Measurements from ENCODE around the gene AGAP3. TPM values are rescaled to one million over a fixed set of nuclear protein-coding genes. Genes with fewer than 3 reads are reported as not detected.

Gene AGAP3
- polyA plus RNA-seq, 1 of the 3 experiments (the other 2 are of a cell fraction), result 126 TPM

DNA sequence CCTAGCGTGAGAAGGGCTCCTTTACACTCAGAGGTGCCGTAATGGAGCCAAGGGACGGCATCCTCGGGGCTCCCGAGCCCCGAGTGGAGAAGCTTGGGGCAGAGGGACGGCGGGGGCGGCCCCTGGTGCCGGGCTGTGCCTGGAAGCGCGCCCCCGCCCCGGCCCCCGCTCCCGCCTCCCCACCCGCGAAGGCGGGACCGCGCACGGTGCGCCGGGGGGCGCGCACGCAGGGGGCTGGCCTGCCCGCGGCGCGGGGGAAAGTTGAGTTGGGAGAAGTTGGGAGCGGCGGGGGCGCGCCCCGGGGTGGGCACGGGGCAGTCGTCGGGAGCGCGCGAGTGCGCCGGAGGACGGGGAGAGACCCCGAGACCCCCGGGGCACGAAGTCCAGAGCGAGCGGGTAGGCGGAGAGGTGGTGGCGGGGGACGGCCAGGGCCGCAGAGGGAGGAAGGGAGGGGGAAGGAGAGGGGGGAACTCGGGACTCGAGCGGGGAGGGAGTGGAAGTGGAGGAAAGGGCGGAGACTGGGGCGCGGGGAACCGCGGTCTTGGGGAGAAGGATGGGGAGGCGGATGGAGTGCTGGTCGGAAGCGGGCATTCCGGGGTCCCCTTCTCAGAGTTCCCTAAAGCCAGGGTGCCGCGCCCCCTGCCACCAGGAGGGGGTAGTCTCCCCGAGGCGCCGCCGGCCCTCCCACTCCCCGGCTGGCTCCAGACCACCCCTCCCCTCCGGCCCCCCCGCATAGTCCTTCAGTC, 26.7 kb upstream of the AGAP3 start, which contains the start of gene SLC4A2:
Gene SLC4A2 (plus strand): TSS at position 223 of the 746 bp plus-strand sequence. CDS start 2,399 bp downstream, outside the sequence.
- peak within 1 kb of the TSS; percentile 84 for H3K9ac ChIP-seq
- no peaks in the 10 kb centered on the region for H3K9me2 ChIP-seq
- POLR2A ChIA-PET, result interaction anchor here (0.7 to 2.3 kb wide), 6 partner anchors 12 to 89 kb away, joined by 3 to 11 read pairs (median 4); partner anchors contain the start of genes ABCB8 and ASIC3
- peak within 1 kb of the TSS; percentile 85 for H3K4me2 ChIP-seq
- no peaks in the 10 kb centered on the region for H3F3A ChIP-seq (replicated peaks; ENCODE audit: insufficient read depth)
- H4K20me1 ChIP-seq (ENCODE audit: insufficient read depth), result peaks cover 36% of the 10 kb centered on the region
- H3K79me2 ChIP-seq (ENCODE audit: insufficient read depth), result peaks cover 69% of the 10 kb centered on the region
- peaks cover 28 to 50% of the 10 kb centered on the region in 2 experiments for H3K4me1 ChIP-seq (ENCODE audit: control insufficient read depth in 1 of 2, insufficient read depth in 2 of 2, low read depth in 1 of 2, low read length in 1 of 2)
- H3K27ac ChIP-seq (ENCODE audit: low read depth in 2 of 2, low read length in 1 of 2), result peak within 1 kb of the TSS; percentile 95 to 99
- peaks cover 20 to 31% of the 10 kb centered on the region in 2 experiments for H3K36me3 ChIP-seq (replicated peaks in 1 of 2; ENCODE audit: control insufficient read depth in 1 of 2, insufficient read depth in 2 of 2, low read length in 1 of 2)
- no peaks in the 10 kb centered on the region for H3K9me3 ChIP-seq
- CTCF ChIA-PET, result interaction anchor here (0.6 to 12.2 kb wide), 27 partner anchors 10 to 161 kb away, joined by 3 to 126 read pairs (median 4); partner anchors contain the start of genes ABCB8, ASIC3, FASTK and TMUB1
- WGBS (ENCODE audit: low lambda C conversion rate), result under 1% methylated on average over 48 of the region's 75 CpGs
- H3K27me3 ChIP-seq (ENCODE audit: insufficient read depth), result no peaks in the 10 kb centered on the region
- peak; percentile 98 for DNase-seq
- H3K4me3 ChIP-seq (ENCODE audit: low read depth in 2 of 2, low read length in 1 of 2), result peak within 1 kb of the TSS; percentile 66 to 99
- H2AFZ ChIP-seq (ENCODE audit: low read depth), result peak within 1 kb of the TSS; percentile 83
- TF ChIP-seq POLR2AphosphoS5 (IDR thresholded peaks at IDR 0.05; ENCODE audit: low read depth, low read length) (peak; percentile 44), ELF1 (IDR thresholded peaks at IDR 0.05) (no peak), NRF1 (IDR thresholded peaks at IDR 0.05; ENCODE audit: low read depth, low read length) (peak; percentile 50), CHD2 (IDR thresholded peaks at IDR 0.05; ENCODE audit: low read length, partially characterized antibody) (peak; percentile 16), GABPA (IDR thresholded peaks at IDR 0.05; ENCODE audit: low read depth) (0 out of 2 replicates have a peak, but pooled peaks have one; percentile 5), FOXM1 (IDR thresholded peaks at IDR 0.05; ENCODE audit: low read depth) (no peak), TAF1 (IDR thresholded peaks at IDR 0.05; ENCODE audit: borderline replicate concordance, low read depth, low read length) (peak; percentile 27), RAD21 (IDR thresholded peaks at IDR 0.05; ENCODE audit: low read length) (no peak), NFIC (IDR thresholded peaks at IDR 0.05; ENCODE audit: borderline replicate concordance) (no peak), EZH2phosphoT487 (IDR thresholded peaks at IDR 0.05; ENCODE audit: borderline replicate concordance, low read depth) (no peak), FOSL2 (IDR thresholded peaks at IDR 0.05; ENCODE audit: borderline replicate concordance, low read depth) (no peak), MEF2A (IDR thresholded peaks at IDR 0.05; ENCODE audit: borderline replicate concordance, low read depth) (no peak), JUND (IDR thresholded peaks at IDR 0.05) (no peak), TEAD4 (IDR thresholded peaks at IDR 0.05; ENCODE audit: borderline replicate concordance, insufficient read depth) (0 out of 2 replicates have a peak, but pooled peaks have one; percentile 13)
- TF ChIP-seq, protein P1, sequence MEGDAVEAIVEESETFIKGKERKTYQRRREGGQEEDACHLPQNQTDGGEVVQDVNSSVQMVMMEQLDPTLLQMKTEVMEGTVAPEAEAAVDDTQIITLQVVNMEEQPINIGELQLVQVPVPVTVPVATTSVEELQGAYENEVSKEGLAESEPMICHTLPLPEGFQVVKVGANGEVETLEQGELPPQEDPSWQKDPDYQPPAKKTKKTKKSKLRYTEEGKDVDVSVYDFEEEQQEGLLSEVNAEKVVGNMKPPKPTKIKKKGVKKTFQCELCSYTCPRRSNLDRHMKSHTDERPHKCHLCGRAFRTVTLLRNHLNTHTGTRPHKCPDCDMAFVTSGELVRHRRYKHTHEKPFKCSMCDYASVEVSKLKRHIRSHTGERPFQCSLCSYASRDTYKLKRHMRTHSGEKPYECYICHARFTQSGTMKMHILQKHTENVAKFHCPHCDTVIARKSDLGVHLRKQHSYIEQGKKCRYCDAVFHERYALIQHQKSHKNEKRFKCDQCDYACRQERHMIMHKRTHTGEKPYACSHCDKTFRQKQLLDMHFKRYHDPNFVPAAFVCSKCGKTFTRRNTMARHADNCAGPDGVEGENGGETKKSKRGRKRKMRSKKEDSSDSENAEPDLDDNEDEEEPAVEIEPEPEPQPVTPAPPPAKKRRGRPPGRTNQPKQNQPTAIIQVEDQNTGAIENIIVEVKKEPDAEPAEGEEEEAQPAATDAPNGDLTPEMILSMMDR (IDR thresholded peaks at IDR 0.05), result peak; percentile 67
- TF ChIP-seq, protein P2, sequence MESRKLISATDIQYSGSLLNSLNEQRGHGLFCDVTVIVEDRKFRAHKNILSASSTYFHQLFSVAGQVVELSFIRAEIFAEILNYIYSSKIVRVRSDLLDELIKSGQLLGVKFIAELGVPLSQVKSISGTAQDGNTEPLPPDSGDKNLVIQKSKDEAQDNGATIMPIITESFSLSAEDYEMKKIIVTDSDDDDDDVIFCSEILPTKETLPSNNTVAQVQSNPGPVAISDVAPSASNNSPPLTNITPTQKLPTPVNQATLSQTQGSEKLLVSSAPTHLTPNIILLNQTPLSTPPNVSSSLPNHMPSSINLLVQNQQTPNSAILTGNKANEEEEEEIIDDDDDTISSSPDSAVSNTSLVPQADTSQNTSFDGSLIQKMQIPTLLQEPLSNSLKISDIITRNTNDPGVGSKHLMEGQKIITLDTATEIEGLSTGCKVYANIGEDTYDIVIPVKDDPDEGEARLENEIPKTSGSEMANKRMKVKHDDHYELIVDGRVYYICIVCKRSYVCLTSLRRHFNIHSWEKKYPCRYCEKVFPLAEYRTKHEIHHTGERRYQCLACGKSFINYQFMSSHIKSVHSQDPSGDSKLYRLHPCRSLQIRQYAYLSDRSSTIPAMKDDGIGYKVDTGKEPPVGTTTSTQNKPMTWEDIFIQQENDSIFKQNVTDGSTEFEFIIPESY (IDR thresholded peaks at IDR 0.05; ENCODE audit: borderline replicate concordance, low read depth), result no peak
- TF ChIP-seq, protein P3, sequence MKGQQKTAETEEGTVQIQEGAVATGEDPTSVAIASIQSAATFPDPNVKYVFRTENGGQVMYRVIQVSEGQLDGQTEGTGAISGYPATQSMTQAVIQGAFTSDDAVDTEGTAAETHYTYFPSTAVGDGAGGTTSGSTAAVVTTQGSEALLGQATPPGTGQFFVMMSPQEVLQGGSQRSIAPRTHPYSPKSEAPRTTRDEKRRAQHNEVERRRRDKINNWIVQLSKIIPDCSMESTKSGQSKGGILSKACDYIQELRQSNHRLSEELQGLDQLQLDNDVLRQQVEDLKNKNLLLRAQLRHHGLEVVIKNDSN (IDR thresholded peaks at IDR 0.05; ENCODE audit: borderline replicate concordance, low read depth), result no peak
- TF ChIP-seq, protein P4, sequence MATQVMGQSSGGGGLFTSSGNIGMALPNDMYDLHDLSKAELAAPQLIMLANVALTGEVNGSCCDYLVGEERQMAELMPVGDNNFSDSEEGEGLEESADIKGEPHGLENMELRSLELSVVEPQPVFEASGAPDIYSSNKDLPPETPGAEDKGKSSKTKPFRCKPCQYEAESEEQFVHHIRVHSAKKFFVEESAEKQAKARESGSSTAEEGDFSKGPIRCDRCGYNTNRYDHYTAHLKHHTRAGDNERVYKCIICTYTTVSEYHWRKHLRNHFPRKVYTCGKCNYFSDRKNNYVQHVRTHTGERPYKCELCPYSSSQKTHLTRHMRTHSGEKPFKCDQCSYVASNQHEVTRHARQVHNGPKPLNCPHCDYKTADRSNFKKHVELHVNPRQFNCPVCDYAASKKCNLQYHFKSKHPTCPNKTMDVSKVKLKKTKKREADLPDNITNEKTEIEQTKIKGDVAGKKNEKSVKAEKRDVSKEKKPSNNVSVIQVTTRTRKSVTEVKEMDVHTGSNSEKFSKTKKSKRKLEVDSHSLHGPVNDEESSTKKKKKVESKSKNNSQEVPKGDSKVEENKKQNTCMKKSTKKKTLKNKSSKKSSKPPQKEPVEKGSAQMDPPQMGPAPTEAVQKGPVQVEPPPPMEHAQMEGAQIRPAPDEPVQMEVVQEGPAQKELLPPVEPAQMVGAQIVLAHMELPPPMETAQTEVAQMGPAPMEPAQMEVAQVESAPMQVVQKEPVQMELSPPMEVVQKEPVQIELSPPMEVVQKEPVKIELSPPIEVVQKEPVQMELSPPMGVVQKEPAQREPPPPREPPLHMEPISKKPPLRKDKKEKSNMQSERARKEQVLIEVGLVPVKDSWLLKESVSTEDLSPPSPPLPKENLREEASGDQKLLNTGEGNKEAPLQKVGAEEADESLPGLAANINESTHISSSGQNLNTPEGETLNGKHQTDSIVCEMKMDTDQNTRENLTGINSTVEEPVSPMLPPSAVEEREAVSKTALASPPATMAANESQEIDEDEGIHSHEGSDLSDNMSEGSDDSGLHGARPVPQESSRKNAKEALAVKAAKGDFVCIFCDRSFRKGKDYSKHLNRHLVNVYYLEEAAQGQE (IDR thresholded peaks at IDR 0.05; ENCODE audit: low read depth, low read length), result no peak
- TF ChIP-seq, protein P5, sequence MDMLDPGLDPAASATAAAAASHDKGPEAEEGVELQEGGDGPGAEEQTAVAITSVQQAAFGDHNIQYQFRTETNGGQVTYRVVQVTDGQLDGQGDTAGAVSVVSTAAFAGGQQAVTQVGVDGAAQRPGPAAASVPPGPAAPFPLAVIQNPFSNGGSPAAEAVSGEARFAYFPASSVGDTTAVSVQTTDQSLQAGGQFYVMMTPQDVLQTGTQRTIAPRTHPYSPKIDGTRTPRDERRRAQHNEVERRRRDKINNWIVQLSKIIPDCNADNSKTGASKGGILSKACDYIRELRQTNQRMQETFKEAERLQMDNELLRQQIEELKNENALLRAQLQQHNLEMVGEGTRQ (IDR thresholded peaks at IDR 0.05; ENCODE audit: borderline replicate concordance, low read depth, low read length), result no peak
- TF ChIP-seq, protein P6, sequence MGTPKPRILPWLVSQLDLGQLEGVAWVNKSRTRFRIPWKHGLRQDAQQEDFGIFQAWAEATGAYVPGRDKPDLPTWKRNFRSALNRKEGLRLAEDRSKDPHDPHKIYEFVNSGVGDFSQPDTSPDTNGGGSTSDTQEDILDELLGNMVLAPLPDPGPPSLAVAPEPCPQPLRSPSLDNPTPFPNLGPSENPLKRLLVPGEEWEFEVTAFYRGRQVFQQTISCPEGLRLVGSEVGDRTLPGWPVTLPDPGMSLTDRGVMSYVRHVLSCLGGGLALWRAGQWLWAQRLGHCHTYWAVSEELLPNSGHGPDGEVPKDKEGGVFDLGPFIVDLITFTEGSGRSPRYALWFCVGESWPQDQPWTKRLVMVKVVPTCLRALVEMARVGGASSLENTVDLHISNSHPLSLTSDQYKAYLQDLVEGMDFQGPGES (IDR thresholded peaks at IDR 0.05; ENCODE audit: low read depth, low read length), result no peak
- TF ChIP-seq, protein P7, sequence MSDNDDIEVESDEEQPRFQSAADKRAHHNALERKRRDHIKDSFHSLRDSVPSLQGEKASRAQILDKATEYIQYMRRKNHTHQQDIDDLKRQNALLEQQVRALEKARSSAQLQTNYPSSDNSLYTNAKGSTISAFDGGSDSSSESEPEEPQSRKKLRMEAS (IDR thresholded peaks at IDR 0.05; ENCODE audit: low read depth), result no peak

All from SK-N-SH (cell line).